H7 (cell line): ENCODE measurements around the gene MRPS23. TPM values are rescaled to one million over a fixed set of nuclear protein-coding genes. Genes with fewer than 3 reads are reported as not detected.
"Not testable (repeated sequence)": the region's sequence is repeated elsewhere in the genome, so short reads cannot be mapped to it uniquely, and the experiment has no call there.

Experiments used
- DNase-seq: peaks from one replicate; pipeline ENCODE4 v3.0.0; 2012
- H3K27me3 ChIP-seq: 2 replicates; pipeline ENCODE4 v1.6.0; 2011; ENCODE audit warnings: mild to moderate bottlenecking, low read length; ENCODE audit not compliant: control insufficient read depth, insufficient read depth
- H3K36me3 ChIP-seq: replicated peaks from 2 replicates; pipeline ENCODE4 v1.5.1; 2011; ENCODE audit warnings: low read length; ENCODE audit not compliant: control insufficient read depth, insufficient read depth
- H3K4me3 ChIP-seq: 2 replicates; pipeline ENCODE4 v1.5.1; 2011; ENCODE audit warnings: low read depth, mild to moderate bottlenecking, control low read depth, low read length, moderate library complexity; ENCODE audit not compliant: insufficient read depth
- total RNA-seq: library from RNA; depleted of rRNA; stranded (reverse); fragments of >200 nt; shearing (Covaris generic); gene quantifications from 2 replicates; pipeline ENCODE4 v1.2.3, GENCODE V29; 2014

MRPS23 gene
- total RNA-seq, 1 experiment from 2014 or later: 65.9 TPM

- H3K36me3 ChIP-seq, H3K27me3 ChIP-seq, DNase-seq, H3K4me3 ChIP-seq: not testable (repeated sequence)
These were observed 3.5 kb downstream of the MRPS23 start for GRCh38 chr17:57846056-57846945.

GRCh38 chr17:57842280-57842679, 7.6 kb downstream of the MRPS23 start:
- Histone ChIP-seq H3K36me3 (peaks cover 12% of the 10 kb centered on the region), H3K27me3 (no peaks in the 10 kb centered on the region), H3K4me3 (no peak overlapping the region)
- DNase-seq: no peak

- Histone ChIP-seq H3K27me3 (no peaks in the 10 kb centered on the region), H3K4me3 (no peak overlapping the region), H3K36me3 (peaks cover 12% of the 10 kb centered on the region)
- no peak for DNase-seq
These were observed 10.3 kb downstream of the MRPS23 start for GRCh38 chr17:57839571-57839923.

GRCh38 chr17:57838857-57839570, 10.8 kb downstream of the MRPS23 start:
- peaks cover 12% of the 10 kb centered on the region for H3K36me3 ChIP-seq
- DNase-seq: no peak
- no peaks in the 10 kb centered on the region for H3K27me3 ChIP-seq
- H3K4me3 ChIP-seq: no peak overlapping the region

- Histone ChIP-seq H3K27me3 (no peaks in the 10 kb centered on the region), H3K36me3 (peaks cover 12% of the 10 kb centered on the region), H3K4me3 (no peak overlapping the region)
- DNase-seq: no peak
These were observed 11.4 kb downstream of the MRPS23 start for GRCh38 chr17:57838453-57838852.

- no peak for DNase-seq
- Histone ChIP-seq H3K4me3 (no peak overlapping the region), H3K36me3 (peaks cover 10% of the 10 kb centered on the region), H3K27me3 (no peaks in the 10 kb centered on the region)
These were observed 14.4 kb downstream of the MRPS23 start for GRCh38 chr17:57835333-57835900.

- peaks cover 6% of the 10 kb centered on the region for H3K36me3 ChIP-seq
- no peak overlapping the region for H3K4me3 ChIP-seq
- no peaks in the 10 kb centered on the region for H3K27me3 ChIP-seq
- peak; percentile 75 for DNase-seq
These were observed 15.6 kb downstream of the MRPS23 start for GRCh38 chr17:57834146-57834741.

- DNase-seq: peak; percentile 71
- H3K36me3 ChIP-seq: 0 out of 2 replicates have a peak, but pooled peaks cover under 1% of the 10 kb centered on the region
- H3K4me3 ChIP-seq: 0 out of 2 replicates have a peak overlapping the region, but pooled peaks have one; percentile 11
- no peaks in the 10 kb centered on the region for H3K27me3 ChIP-seq
These were observed 16.5 kb downstream of the MRPS23 start for GRCh38 chr17:57833179-57833939.

- Histone ChIP-seq H3K4me3 (no peak overlapping the region), H3K27me3 (no peaks in the 10 kb centered on the region), H3K36me3 (no peaks in the 10 kb centered on the region)
- DNase-seq: peak; percentile 47
These were observed 17.3 kb downstream of the MRPS23 start for GRCh38 chr17:57832314-57833178.

- Histone ChIP-seq H3K27me3 (no peaks in the 10 kb centered on the region), H3K36me3 (no peaks in the 10 kb centered on the region), H3K4me3 (no peak overlapping the region)
- no peak for DNase-seq
These were observed 19.0 kb downstream of the MRPS23 start for GRCh38 chr17:57830880-57831279.

GRCh38 chr17:57823469-57824401, 26.1 kb downstream of the MRPS23 start:
- no peaks in the 10 kb centered on the region for H3K36me3 ChIP-seq
- no peak overlapping the region for H3K4me3 ChIP-seq
- H3K27me3 ChIP-seq: no peaks in the 10 kb centered on the region
- DNase-seq: no peak

- Histone ChIP-seq H3K36me3 (no peaks in the 10 kb centered on the region), H3K4me3 (no peak overlapping the region), H3K27me3 (no peaks in the 10 kb centered on the region)
- DNase-seq: no peak
These were observed 30.0 kb downstream of the MRPS23 start for GRCh38 chr17:57819867-57820266.
